Suppressor macrophage treated with lipopolysaccharide for 1 hour (primary cell): ENCODE measurements around the gene FSCN2.
A peak's percentile ranks its signal among the peaks of the same experiment; 100 is the strongest.

ENCODE experiments used
- DNase-seq, 3 donors: peaks; one replicate each; pipeline ENCODE4 v3.0.0-alpha.2; 2020 to 2022

The FSCN2 gene

GRCh38 chr17:81558115-81558468, 29.9 kb downstream of the FSCN2 start:
- no peak for DNase-seq

DNA sequence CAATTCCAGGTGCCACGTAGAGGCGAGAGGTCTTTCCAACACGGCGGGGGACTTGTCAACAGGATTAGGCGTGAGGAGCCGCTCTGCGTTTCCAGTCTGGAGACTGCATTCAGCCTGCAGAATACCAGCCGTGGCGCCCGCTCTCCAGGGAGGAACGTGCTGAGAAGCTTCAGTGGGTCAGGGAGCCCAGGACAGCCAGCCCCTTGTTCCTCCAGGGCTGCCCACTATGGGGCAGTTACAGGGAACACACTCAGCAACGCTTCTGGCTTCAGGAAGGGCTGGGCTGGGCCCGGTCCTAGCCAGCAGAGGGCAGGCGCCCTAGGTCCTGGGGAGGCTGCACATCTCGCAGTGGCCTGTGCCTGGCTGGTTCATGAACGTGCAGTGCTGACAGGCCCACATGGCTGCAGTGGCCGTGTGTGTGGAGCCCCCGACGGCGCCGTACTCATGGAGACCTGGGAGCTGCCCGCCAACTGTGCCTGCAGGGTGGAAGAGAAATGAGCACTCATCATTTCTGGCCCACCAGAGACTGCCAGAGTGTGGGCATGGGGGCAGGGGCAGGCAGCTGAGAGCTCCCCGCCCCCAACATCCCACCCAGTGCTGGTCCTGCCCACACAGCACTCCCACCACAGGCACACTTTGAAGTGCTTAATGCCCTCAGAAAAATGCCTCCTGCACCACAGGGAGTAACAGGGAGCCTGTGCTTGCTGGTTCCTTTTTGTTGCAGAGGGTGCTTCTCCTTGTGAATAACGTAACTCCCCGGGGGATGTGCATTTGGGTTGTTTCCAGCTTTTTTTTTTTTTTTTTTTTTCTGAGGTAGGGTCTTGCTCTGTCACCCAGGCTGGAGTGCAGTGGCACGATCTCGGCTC, 31.0 kb downstream of the FSCN2 start:
- DNase-seq, result peak; percentile 22 to 44 (median 43)

- peak; percentile 35 to 55 (median 52) for DNase-seq
Measured at GRCh38 chr17:81561494-81561885, 33.3 kb downstream of the FSCN2 start.

DNA sequence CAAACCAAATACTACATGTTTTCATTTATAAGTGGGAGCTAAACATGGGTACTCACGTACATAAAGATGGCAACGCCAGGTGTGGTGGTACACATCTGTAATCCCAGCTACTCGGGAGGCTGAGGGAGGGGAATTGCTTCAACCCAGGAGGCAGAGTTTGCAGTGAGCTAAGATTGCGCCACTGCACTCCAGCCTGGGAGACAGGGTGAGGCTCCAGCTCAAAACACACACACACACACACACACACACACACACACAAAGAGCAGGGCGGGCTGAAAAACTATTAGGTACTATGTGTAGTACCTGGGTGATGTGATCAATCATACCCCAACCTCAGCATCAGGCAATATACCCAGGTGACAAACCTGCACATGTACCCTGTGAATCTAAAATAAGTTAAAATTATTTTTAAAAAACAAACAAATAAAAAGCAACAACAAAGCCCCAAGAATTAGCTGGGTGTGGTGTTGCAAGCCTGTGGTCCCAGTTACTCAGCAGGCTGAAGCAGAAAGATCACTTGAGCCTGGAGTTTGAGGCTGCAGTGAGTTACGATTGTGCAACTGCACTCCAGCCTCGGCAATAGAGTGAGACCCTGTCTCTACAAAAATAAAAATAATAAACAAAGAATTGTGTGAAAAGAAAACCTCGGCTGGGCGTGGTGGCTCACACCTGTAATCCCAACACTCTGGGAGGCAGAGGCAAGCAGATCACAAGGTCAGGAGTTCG, 35.8 kb downstream of the FSCN2 start:
- peak; percentile 18 to 49 (median 31) for DNase-seq

GRCh38 chr17:81564778-81565177, 36.6 kb downstream of the FSCN2 start:
- no peak for DNase-seq

GRCh38 chr17:81565231-81565630, 37.1 kb downstream of the FSCN2 start:
- no peak for DNase-seq

- peak; percentile 34 to 41 (median 38) for DNase-seq
Measured at GRCh38 chr17:81566461-81567126, 38.4 kb downstream of the FSCN2 start.

- no peak for DNase-seq
Measured at GRCh38 chr17:81567191-81567590, 39.0 kb downstream of the FSCN2 start.

GRCh38 chr17:81568416-81568815, 40.2 kb downstream of the FSCN2 start:
- no peak for DNase-seq

DNA sequence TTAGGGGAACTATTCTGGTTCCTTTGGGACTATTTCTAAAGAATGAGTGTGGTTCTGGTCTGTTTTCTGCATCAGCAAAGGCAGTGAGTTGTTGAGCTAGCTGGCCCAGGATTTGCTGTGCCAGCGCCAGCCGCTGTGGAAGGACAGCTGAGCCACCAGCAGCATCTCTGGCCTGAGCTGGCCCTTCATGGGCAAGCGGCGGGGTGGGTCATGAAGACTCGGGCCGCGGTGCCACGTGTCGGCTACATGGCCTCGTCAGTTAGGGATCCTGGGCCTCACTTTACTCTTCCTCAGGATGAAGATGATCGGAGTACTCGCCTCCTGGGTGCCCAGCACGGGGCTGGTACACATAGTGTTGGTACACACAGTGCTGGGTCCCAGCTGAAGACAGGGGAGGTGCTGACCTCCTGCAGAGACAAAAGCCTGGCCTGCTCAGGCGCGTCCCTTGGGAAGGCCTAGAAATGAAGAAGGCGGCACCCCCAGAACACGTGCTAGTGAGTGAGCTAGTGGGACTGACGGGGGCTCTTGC, 41.9 kb downstream of the FSCN2 start:
- no peak for DNase-seq

DNA sequence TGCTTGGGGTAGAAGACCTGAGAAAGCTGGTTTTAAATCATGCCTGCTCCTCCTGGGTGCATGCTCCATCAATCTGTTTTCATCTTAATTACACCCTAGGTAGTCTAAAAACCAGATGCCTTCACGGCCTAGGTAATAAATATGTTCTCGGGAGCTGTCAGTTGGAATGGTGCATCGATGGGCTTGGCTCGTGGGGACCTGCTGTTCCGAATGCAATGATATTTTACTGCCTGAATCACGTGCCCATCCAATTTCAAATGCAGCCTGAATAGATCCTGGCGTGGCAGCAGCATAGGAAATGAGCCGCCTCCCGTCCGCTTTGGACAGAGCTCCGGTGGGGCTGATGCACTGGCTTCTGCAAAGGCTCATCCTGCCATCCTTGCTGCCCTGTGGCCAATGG, 42.8 kb downstream of the FSCN2 start:
- DNase-seq, result no peak

DNA sequence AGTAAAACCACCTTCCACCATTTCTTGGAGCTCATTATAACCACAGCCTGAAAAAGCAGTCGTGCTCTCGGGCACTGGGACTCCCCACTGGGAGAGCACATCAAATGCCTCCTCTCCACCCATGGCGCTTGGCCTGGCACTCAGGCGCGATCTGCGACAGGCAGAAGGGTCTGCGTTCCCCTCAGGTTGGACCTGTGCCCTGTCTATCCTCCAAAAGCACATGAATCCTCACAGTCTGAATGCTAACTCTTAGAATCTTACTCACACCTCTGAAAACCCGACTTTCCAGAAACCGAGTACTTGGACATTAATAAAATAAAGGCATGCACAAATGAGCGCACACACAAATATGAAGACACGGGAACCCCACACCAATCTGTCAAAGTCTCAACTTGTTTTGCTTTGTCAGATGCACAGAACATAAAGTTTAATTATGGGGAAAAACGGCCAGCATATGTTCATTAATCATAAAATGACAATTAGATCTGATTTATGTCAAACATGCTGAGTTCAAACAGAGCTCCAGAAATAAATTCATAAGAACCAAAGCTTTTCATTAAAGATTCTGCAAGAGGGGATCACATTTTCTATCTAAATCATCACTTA, 44.5 kb downstream of the FSCN2 start:
- DNase-seq, result no peak

- DNase-seq, result no peak
Measured at GRCh38 chr17:81573794-81574642, 45.8 kb downstream of the FSCN2 start.

GRCh38 chr17:81574643-81574956, 46.4 kb downstream of the FSCN2 start:
- DNase-seq, result no peak

- DNase-seq, result no peak
Measured at GRCh38 chr17:81575836-81576235, 47.7 kb downstream of the FSCN2 start.

DNA sequence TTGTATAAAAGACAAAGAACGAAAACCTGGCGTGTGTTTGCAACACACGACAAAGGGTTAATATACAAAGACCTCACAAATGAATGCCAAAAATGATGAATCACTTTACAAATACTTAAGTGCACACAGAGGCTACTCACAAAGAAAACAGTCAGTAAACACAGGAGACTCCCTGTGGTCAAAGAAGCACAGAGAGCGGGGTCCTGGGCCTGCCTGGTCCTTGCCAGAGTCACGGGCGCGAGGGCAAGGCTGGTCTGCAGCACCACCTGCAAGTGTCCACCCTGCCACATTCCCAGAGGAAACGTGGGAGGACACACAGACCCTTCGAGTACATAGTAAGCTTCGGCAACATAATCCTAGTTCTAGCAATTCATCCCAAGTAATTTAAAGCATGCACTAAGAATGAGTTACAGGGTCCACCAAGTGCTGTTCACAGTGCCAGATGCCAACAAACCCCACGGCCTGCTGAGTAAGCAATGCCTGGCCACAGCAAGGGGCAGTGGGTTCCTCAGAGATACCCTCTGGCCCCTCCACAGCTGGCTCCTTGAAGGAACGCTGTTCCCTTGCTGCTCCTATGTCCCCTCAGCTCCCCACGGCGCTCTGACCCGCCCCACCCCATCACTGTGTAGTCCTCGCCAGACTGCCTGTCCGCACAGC, 48.6 kb downstream of the FSCN2 start:
- DNase-seq, result no peak

- peak; percentile 54 to 65 (median 65) for DNase-seq
Measured at GRCh38 chr17:81577278-81578000, 49.3 kb downstream of the FSCN2 start.

- no peak for DNase-seq
Measured at GRCh38 chr17:81578038-81578441, 49.9 kb downstream of the FSCN2 start.

- DNase-seq, result no peak
Measured at GRCh38 chr17:81578561-81579225, 50.5 kb downstream of the FSCN2 start.

DNA sequence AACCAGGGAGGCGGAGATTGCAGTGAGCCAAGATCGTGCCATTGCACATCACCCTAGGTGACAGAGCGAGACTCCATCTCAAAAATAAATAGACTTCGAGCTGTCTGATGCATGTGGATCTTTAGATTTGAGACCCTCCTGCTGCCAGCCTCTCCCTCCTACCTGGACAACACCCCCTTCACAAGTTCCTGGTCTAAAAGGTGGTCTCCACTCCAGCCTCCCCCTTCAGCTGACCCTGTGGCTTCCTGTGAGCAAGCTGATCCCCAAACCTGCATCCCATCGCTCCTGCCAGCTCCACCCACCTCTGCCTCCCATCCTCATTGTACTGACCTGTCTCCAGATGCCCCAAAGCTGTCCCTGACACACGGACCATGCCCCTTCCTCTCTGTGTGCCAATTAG, 51.1 kb downstream of the FSCN2 start:
- no peak for DNase-seq
